Inflammatory macrophage treated with lipopolysaccharide for 1 hour (primary cell): ENCODE results near the gene LSMEM2.
"Not testable (repeated sequence)": the region's sequence is repeated elsewhere in the genome, so short reads cannot be mapped to it uniquely, and the experiment has no call there.

Experiments used
- DNase-seq, 2 donors: peaks; one replicate each; pipeline ENCODE4 v3.0.0-alpha.2; 2020 to 2022

Gene LSMEM2

GRCh38 chr3:50300681-50301254 is 21.9 kb downstream of the LSMEM2 start:
- no peak for DNase-seq

- DNase-seq = no peak
Observed at GRCh38 chr3:50302095-50303012, 23.5 kb downstream of the LSMEM2 start.

- no peak for DNase-seq
Observed at GRCh38 chr3:50303013-50303815, 24.3 kb downstream of the LSMEM2 start, which contains the start of gene HYAL1. Gene HYAL1 (minus strand): TSS chr3:50303574. CDS start chr3:50302956, 618 bp downstream.

- DNase-seq = no peak
Observed at GRCh38 chr3:50304601-50305000, 25.7 kb downstream of the LSMEM2 start.

GRCh38 chr3:50312041-50312440 is 33.2 kb downstream of the LSMEM2 start:
- not testable (repeated sequence) for DNase-seq

GRCh38 chr3:50314342-50314741 is 35.5 kb downstream of the LSMEM2 start:
- DNase-seq = no peak

GRCh38 chr3:50314816-50315215 is 35.9 kb downstream of the LSMEM2 start:
- DNase-seq = no peak

- no peak for DNase-seq
Observed at GRCh38 chr3:50316657-50317242, 37.9 kb downstream of the LSMEM2 start.

GRCh38 chr3:50317300-50317699 is 38.4 kb downstream of the LSMEM2 start:
- no peak for DNase-seq

GRCh38 chr3:50318163-50318562 is 39.3 kb downstream of the LSMEM2 start:
- DNase-seq = no peak

GRCh38 chr3:50318615-50319014 is 39.7 kb downstream of the LSMEM2 start:
- peak in 1 of 2 donors; percentile 41 for DNase-seq

- DNase-seq = no peak
Observed at GRCh38 chr3:50319181-50319893, 40.5 kb downstream of the LSMEM2 start.

- no peak for DNase-seq
Observed at GRCh38 chr3:50319894-50320625, 41.2 kb downstream of the LSMEM2 start.

- peak; percentile 37 to 53 for DNase-seq
Observed at GRCh38 chr3:50320853-50321335, 42.0 kb downstream of the LSMEM2 start.

GRCh38 chr3:50321336-50322114 is 42.6 kb downstream of the LSMEM2 start:
- peak; percentile 79 to 84 for DNase-seq

GRCh38 chr3:50322115-50322385 is 43.2 kb downstream of the LSMEM2 start:
- no peak for DNase-seq

- no peak for DNase-seq
Observed at GRCh38 chr3:50322386-50323091, 43.7 kb downstream of the LSMEM2 start, which contains the start of gene HYAL2. Gene HYAL2 (minus strand): TSS chr3:50322745. CDS start chr3:50320489, 2,256 bp downstream.

GRCh38 chr3:50323092-50323600 is 44.3 kb downstream of the LSMEM2 start:
- peak; percentile 37 to 59 for DNase-seq

GRCh38 chr3:50323614-50324199 is 44.8 kb downstream of the LSMEM2 start:
- DNase-seq = peak in 1 of 2 donors; percentile 18
